HG03095 (cell line): Measurements from ENCODE around the gene ZG16.
"Not testable (repeated sequence)": the region's sequence is repeated elsewhere in the genome, so short reads cannot be mapped to it uniquely, and the experiment has no call there.

ENCODE experiments used
- ATAC-seq: cut with Tn5 transposase; IDR thresholded peaks from one replicate; pipeline ENCODE4 v1.9.1; 2021; ENCODE audit warnings: moderate library complexity; ENCODE audit not compliant: unreplicated experiment

The ZG16 gene

DNA sequence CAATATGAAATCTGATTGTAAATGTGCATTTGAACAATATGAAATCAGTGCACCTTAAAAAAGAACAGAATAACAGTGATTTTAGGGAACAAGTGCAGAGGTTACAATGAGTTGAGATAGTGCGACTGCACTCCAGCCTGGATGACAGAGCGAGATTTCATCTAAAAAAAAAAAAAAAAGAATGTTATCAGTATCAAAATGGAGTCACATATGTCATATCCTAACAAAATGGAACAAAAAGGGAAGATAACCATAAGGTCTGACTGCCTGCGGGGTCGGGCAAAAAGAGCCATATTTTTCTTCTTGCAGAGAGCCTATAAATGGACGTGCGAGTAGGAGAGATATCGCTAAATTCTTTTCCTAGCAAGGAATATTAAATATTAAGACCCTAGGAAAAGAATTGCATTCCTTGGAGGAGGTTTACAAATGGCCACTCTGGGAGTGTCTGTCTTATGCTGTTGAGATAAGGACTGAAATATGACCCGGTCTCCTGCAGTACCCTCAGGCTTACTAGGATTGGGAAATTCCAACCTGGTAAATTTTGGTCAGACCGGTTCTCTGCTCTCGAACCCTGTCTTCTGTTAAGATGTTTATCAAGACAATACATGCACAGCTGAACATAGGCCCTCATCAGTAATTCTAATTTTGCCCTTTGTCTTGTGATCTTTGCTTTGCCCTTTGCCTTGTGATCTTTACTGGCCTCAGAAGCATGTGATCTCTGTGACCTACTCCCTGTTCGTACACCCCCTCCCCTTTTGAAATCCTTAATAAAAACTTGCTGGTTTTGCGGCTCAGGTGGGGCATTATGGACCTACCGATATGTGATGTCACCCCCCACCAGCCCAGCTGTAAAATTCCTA, 5.3 kb downstream of the ZG16 start:
- not testable (repeated sequence) for ATAC-seq

- ATAC-seq = no peak
Observed at GRCh38 chr16:29784157-29784556, 6.1 kb downstream of the ZG16 start.

GRCh38 chr16:29784901-29785500, 6.9 kb downstream of the ZG16 start:
- ATAC-seq = no peak

DNA sequence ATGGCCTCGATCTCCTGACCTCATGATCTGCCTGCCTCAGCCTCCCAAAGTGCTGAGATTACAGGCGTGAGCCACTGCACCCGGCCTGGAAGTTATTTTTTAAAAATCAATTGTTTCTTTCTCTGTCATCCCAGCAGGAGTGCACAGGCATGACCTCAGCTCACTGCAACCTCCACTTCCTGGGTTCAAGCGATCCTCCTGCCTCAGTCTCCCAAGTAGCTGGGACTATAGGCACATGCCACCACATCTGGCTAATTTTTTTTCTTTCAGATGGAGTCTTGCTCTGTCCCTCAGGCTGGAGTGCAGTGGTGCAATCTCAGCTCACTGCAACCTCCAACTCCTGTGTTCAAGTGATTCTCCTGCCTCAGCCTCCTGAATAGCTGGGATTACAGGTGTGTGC, 9.1 kb downstream of the ZG16 start:
- ATAC-seq = not testable (repeated sequence)

- ATAC-seq = no peak
Observed at GRCh38 chr16:29789775-29790182, 11.7 kb downstream of the ZG16 start.

DNA sequence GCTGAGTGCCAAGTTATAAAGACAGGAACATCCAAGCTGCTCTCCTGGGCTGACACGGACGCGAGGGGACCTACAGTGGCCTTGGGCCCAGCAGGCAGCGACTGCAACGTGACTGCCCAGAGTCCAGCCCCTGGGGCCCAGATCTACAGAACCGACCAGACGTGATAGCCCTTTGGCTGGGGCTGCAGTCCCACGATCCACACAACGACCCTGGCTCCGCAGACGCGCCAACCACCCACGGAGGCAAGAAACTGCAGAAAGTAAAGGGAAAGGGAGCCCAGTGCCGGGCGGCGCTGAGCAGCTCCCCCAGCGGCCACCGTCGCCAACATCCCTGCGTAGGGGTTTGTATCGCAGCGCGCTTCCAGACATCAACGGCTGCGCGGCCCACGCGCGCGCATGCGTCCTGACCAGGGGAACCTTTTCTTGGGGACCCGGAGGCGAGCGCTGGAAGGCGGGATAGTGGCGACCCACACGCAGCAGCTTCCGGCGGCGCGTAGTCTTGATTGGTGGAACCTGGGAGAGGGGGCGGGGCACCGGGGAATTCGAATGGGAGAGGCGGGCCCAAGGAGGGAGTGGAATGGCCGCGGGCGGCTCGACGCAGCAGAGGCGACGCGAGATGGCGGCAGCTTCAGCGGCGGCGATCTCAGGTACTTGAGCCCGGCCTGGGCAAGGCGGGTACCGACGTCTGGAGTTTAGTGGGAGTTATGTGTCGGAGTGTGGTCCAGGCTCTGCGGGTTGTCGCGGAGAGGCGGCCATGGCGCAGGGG, 12.3 kb downstream of the ZG16 start, which contains the start of gene KIF22:
Gene KIF22 (plus strand): TSS at position 569 of the 766 bp plus-strand sequence. CDS start 9 bp downstream, at position 578.
- peak; percentile 92 for ATAC-seq

- no peak for ATAC-seq
Observed at GRCh38 chr16:29790949-29791844, 13.1 kb downstream of the ZG16 start.

DNA sequence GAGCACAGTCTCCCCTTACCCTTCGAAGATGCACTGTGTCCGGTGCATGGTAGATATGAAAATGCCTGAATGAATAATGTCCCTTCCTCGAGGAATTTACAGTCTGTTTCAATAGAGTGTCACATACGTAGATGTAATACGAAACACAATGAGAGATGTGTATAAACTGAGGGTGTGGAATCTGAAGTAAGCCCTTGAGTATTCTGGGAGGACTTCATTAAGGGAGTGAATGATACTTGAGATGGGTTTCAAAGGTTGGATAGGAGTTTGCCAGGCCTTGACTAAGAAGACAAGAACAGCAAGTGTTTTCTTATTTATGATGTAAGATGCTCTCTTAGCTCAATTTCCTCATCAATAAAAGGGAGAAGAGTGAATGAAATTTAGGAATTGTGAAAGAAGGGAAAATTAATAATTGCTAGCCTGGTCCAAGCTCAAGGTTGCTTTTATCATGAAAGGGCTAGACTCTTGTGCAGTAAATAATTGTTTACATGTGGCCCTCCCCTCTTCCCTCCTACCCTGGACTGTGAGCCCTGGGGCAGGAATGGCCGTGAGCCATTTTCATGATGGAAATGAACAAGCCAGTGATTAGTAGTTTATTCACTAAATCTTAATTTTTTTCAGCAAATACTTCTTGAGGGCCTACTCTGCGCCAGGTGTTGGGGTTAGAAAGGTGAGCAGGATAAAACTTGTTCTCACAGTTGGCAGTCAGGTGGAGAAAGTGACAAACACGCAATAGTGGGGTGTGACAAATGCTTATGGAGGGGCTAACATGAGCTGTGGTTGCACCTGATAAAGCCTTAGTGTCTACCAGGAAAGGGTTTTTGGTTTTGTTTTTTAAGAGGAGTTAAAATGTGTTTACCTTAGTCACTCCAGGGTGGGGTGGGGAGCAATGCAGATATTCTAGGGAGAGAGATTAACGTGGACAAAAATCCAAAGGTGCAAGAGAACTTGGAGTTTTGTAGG, 14.1 kb downstream of the ZG16 start:
- no peak for ATAC-seq

DNA sequence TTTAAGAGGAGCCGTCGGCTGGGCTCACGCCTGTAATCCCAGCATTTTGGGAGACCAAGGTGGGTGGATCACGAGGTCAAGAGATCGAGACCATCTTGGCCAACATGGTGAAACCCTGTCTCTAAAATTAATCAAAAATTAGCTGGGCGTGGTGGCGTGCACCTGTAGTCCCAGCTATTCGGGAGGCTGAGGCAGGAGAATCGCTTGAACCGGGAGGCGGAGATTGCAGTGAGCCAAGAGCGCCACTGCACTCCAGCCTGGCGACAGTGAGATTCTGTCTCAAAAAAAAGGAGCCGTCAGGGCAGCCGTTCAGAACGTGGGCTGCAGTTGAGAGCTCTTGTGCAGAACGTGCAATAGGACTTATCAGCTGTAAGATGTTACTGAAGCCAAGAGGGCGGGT, 15.1 kb downstream of the ZG16 start:
- not testable (repeated sequence) for ATAC-seq

GRCh38 chr16:29794231-29794710, 16.2 kb downstream of the ZG16 start:
- ATAC-seq = no peak

GRCh38 chr16:29802416-29802935, 24.4 kb downstream of the ZG16 start:
- ATAC-seq = no peak

DNA sequence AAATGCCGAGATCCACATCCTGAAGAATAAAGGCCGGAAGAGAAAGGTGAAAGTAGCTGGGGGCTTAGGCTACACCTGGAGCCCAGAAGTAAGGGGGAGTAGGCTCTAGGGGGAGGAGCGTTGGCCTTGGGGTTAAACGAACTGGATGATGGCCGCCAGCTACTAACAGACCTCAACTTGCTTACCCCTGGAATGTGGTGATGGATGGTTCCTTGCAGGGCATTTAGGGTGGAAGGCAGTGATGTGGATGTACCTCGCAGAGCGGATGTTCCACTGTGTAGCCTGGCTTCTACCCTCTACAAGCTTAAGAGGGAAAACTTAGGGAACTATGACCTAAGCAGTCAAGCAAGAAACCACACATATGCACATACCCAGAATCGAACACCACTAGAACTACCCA, 26.0 kb downstream of the ZG16 start:
- ATAC-seq = no peak

GRCh38 chr16:29804455-29805231, 26.6 kb downstream of the ZG16 start:
- ATAC-seq = no peak

DNA sequence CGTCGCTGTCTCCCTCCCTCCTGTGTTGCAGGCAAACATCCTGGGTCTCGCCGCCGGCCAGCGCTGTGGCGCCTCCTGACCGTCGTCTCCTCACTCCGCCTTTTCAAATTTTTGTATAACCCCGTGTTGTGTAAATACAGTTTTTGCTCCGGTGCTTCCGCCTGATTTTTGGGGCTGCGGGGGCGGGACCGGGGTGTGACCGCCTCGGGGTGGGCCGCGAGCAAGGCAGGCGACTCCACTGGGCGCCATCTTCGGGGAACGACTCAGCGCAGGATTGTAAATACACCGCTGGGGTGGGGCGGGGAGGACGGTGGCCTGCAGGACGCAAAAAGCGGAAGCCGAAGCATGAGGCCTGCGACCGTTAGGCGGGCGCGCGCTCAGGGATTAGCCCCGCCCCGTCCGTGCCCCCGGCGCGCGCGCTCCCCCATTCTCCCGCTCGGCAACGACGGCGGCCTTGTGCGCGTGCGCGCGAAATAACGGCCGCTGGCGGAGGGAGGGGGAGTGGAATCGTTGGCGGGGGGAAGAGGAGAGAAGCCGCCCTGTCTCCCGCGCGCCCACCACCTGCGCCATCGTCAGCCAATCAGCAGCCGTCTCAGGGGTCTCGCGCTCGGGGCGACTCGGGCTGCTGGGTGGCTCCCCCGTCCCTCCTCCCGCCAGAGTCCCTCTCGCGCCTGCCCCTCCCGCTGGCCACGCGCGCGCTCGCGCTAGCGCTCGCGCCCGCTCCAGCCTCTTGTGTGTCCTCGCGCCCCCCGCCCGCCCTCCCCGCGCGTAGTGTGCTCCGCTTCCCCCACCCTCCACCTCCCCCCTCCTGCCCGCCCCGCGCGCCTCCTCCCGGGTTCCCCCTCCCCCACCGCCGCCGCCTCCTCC, 27.4 kb downstream of the ZG16 start:
- peak; percentile 47 for ATAC-seq

- ATAC-seq = no peak
Observed at GRCh38 chr16:29806099-29806579, 28.1 kb downstream of the ZG16 start, which contains the start of gene MAZ. Gene MAZ (plus strand): TSS chr16:29806529. CDS start chr16:29806702, 173 bp downstream.

- no peak for ATAC-seq
Observed at GRCh38 chr16:29806641-29807425, 28.8 kb downstream of the ZG16 start.
